ENCODE measurements around the gene WWTR1.

Gene WWTR1

GRCh38 chr3:149496891-149497290 lies 160.9 kb downstream of the WWTR1 start:
- no peak for TF ChIP-seq POLR2AphosphoS5 (IDR thresholded peaks at IDR 0.05; ENCODE audit: low read depth, low read length)
- TF ChIP-seq SIN3A (IDR thresholded peaks at IDR 0.05; ENCODE audit: borderline replicate concordance, insufficient read depth, low read length): no peak
- no peak for TF ChIP-seq FOXP2 (optimal IDR thresholded peaks at IDR 0.05; ENCODE audit: borderline replicate concordance, extremely low read depth, extremely low read length, insufficient read depth)
- no peak for TF ChIP-seq TAF1 (IDR thresholded peaks at IDR 0.05; ENCODE audit: borderline replicate concordance, insufficient read depth, low read length)
- TF ChIP-seq, protein P1, sequence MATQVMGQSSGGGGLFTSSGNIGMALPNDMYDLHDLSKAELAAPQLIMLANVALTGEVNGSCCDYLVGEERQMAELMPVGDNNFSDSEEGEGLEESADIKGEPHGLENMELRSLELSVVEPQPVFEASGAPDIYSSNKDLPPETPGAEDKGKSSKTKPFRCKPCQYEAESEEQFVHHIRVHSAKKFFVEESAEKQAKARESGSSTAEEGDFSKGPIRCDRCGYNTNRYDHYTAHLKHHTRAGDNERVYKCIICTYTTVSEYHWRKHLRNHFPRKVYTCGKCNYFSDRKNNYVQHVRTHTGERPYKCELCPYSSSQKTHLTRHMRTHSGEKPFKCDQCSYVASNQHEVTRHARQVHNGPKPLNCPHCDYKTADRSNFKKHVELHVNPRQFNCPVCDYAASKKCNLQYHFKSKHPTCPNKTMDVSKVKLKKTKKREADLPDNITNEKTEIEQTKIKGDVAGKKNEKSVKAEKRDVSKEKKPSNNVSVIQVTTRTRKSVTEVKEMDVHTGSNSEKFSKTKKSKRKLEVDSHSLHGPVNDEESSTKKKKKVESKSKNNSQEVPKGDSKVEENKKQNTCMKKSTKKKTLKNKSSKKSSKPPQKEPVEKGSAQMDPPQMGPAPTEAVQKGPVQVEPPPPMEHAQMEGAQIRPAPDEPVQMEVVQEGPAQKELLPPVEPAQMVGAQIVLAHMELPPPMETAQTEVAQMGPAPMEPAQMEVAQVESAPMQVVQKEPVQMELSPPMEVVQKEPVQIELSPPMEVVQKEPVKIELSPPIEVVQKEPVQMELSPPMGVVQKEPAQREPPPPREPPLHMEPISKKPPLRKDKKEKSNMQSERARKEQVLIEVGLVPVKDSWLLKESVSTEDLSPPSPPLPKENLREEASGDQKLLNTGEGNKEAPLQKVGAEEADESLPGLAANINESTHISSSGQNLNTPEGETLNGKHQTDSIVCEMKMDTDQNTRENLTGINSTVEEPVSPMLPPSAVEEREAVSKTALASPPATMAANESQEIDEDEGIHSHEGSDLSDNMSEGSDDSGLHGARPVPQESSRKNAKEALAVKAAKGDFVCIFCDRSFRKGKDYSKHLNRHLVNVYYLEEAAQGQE (IDR thresholded peaks at IDR 0.05; ENCODE audit: insufficient read depth in 1 of 2, low read depth in 2 of 2, low read length in 2 of 2): no peak

DNA sequence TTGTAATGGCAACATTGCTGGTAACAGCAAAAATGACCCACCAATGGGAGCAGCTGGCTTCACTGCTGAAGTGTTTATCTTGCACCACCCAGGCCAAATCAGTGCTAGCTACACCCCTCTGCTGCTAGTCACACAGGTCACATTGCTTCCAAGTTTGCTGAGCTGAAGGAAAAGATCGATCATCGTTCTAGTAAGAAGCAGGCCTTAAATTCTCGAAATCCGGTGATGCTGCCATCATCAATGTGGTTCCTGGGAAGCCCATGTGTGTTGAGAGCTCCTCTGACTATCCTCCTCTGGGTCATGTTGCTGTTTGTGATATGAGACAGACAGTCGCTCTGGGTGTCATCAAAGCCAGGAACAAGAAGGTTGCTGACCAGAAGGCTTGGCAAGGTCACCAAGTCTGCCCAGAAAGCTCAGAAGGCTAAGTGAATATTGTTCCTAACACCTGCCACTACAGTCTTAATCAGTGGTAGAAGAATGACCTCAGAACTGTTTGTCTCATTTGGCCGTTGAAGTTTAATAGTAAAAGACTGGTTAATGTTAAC lies 162.2 kb downstream of the WWTR1 start:
- no peak for TF ChIP-seq TAF1 (IDR thresholded peaks at IDR 0.05; ENCODE audit: borderline replicate concordance, insufficient read depth, low read length)
- no peak for TF ChIP-seq SIN3A (IDR thresholded peaks at IDR 0.05; ENCODE audit: borderline replicate concordance, insufficient read depth, low read length)
- TF ChIP-seq POLR2AphosphoS5 (IDR thresholded peaks at IDR 0.05; ENCODE audit: low read depth, low read length): no peak
- TF ChIP-seq, protein P1 (IDR thresholded peaks at IDR 0.05; ENCODE audit: insufficient read depth in 1 of 2, low read depth in 2 of 2, low read length in 2 of 2): no peak
- no peak for TF ChIP-seq FOXP2 (optimal IDR thresholded peaks at IDR 0.05; ENCODE audit: borderline replicate concordance, extremely low read depth, extremely low read length, insufficient read depth)

- TF ChIP-seq FOXP2 (optimal IDR thresholded peaks at IDR 0.05; ENCODE audit: borderline replicate concordance, extremely low read depth, extremely low read length, insufficient read depth) (no peak), SIN3A (IDR thresholded peaks at IDR 0.05; ENCODE audit: borderline replicate concordance, insufficient read depth, low read length) (no peak), TAF1 (IDR thresholded peaks at IDR 0.05; ENCODE audit: borderline replicate concordance, insufficient read depth, low read length) (no peak), POLR2AphosphoS5 (IDR thresholded peaks at IDR 0.05; ENCODE audit: low read depth, low read length) (no peak)
- TF ChIP-seq, protein P1 (IDR thresholded peaks at IDR 0.05; ENCODE audit: insufficient read depth in 1 of 2, low read depth in 2 of 2, low read length in 2 of 2): no peak
Measured at GRCh38 chr3:149494759-149495580, 162.9 kb downstream of the WWTR1 start.

DNA sequence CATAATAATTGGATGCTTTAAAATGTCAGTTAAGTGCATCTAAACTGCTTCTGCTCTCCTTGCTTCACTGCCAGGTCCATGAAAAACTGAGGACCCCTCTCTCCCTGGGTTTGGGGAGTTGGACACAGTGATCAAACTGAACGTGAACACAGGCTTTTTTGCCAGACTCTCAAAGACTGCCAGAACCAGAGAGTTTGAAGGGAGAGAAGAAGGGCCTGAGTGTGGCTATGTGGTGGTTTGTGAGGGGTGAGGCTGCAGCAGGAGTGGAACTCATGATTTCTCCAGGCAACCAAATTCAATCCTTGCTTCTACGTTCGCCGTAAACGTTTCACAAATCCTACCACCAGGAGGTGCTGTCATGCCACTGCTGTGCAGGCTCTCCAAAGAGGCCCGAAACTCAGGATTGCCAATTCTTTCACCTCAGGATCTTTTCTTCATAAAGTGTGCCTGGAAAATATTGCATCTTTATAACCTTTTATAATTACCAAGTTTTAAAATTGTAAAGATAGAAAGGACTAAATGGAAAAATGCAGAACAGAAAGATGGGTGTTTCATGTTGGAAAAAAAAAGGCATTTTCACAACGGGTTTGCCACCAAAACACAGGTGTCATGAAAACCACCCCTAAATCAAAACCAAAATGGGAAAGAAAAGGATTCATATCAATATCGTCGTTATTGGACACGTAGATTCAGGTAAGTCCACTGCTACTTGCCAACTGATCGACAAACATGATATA lies 163.6 kb downstream of the WWTR1 start:
- TF ChIP-seq TAF1 (IDR thresholded peaks at IDR 0.05; ENCODE audit: borderline replicate concordance, insufficient read depth, low read length) (no peak), POLR2AphosphoS5 (IDR thresholded peaks at IDR 0.05; ENCODE audit: low read depth, low read length) (no peak), SIN3A (IDR thresholded peaks at IDR 0.05; ENCODE audit: borderline replicate concordance, insufficient read depth, low read length) (no peak), FOXP2 (optimal IDR thresholded peaks at IDR 0.05; ENCODE audit: borderline replicate concordance, extremely low read depth, extremely low read length, insufficient read depth) (no peak)
- TF ChIP-seq, protein P1 (IDR thresholded peaks at IDR 0.05; ENCODE audit: insufficient read depth in 1 of 2, low read depth in 2 of 2, low read length in 2 of 2): no peak

Measured in PFSK-1 (cell line).